Measurements from ENCODE around the gene SASH1.

The SASH1 gene

DNA sequence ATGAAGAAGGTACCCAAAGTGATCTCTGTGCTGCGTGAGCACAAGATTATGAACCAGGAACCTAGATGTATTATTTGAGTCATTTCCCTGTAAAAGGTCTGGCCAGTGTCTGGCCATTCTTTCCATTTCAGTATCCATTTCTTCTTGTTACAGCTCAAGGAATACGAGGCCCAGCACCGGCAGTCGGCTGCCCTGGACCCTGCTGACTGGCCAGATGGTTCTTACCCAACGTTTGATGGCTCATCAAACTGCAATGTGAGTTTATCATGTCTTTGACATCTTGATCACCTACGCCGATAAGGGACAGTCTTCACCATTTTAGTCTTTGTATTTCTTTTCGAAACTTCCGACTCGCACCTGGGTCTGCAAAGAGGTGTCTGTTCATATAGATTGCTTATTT, 144.8 kb downstream of the SASH1 start:
- in situ Hi-C loops (cut with HindIII; ENCODE audit: low sequenced_read_pairs), result no loop called here

DNA sequence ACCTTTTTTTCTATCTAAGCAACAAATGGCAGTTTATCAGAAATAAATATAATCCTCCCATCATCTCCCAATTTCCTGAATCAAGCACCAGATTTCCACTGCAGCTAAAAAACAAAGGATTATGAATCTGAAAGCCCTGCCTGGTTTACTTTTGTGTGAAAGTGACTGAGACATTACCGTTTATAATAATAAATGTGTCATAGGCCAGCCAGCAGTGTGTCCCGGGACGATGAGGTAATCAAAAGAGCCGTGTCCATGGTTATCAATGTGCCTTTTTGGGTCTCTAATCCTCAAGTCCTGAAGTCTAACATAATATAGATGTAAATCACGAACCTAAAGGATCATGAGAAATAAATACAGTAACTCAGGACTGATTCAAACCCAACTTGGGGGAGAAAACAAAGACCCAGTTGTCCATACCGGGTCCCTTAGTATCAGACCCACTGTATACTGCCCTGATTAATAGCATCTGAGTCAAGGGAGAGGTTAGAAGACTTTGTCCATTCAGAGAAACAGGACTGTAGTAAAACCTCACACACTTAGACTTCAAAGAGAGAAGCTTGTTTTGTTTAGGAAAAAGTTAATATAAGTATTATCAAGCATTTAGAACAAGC, 149.1 kb downstream of the SASH1 start:
- in situ Hi-C loops (cut with HindIII; ENCODE audit: low sequenced_read_pairs), result no loop called here

DNA sequence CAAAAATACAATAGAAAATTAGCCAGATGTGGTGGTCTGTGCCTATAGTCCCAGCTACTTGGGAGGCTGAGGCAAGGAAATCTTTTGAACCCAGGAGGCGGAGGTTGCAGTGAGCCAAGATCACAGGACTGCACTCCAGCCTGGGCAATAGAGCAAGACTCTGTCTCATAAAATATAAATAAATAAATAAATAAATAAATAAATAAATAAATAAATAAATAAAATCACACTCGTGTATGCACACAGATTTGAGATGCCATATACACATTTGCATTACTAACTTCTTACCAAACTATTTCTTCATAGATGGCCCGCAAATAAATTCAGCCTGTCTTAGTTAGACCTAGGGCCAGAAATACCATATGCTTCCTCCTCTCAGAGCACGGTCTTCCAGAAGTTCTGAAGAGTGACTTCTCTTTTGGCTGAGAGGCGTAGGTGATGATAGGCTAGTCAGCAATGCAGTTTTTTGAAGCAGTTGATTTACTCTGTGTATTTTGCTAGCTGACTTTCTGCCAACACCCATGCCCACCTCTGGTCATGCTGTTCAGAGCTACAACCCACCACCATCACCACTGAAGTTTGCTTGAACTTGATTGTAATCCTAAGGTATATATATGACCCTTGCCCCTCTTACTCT, 150.1 kb downstream of the SASH1 start:
- in situ Hi-C loops (cut with HindIII; ENCODE audit: low sequenced_read_pairs), result no loop called here

DNA sequence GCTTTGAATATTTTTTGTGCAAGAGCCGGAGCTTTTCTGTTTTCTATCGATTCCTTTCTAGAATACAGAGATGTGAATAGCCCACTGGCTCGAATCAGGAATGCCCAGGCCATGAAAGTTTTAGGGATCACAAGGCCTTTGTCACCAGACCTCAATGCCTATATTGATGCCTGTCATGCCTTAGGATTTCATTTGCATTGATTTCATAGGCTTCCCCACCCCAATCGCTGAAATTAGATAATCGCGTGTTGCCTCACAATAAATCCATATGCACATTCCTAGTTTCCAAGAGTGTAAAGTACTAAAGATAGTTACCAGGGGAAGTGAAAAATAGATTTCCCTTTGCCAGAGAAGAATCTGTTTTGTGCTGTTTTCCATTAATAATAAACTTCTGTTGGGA, 150.8 kb downstream of the SASH1 start:
- in situ Hi-C loops (cut with HindIII; ENCODE audit: low sequenced_read_pairs), result no loop called here

DNA sequence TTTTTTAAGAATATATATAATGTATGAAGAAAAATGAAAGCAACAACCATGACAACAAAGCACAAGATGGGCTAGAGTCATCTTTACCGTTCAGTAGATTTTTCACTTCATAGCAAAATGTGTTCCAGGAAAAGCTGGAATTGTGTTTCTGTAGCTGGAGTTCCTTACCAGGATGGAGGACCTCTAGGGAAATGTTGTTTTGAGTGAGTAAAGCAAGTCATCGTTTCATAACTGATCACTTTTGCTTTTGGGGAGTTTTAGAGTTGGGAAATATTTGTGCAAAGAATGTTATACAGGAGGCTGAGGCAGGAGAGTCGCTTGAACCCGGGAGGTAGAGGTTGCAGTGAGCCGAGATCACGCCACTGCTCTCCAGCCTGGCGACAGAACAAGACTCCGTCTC, 151.6 kb downstream of the SASH1 start:
- in situ Hi-C loops (cut with HindIII; ENCODE audit: low sequenced_read_pairs), result no loop called here

DNA sequence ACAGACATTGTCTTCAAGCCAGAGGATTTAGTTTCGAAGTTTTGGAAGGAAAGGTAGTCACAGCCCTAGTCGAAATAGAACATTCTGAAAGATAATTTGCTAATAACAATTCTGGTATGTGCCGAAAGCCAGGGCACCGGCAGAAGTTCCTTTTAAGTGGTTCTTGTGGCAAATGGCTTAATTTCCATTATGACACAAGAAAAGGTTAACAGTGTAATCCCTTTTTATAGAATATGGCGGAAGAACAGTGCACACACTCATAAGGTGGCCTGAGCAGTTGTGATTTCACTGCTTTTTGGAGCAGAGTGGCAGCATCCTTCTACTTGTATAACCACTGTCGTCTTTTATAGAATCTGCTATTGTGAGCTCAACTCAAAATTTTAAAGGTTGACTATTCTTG, 152.4 kb downstream of the SASH1 start:
- in situ Hi-C loops (cut with HindIII; ENCODE audit: low sequenced_read_pairs), result no loop called here

DNA sequence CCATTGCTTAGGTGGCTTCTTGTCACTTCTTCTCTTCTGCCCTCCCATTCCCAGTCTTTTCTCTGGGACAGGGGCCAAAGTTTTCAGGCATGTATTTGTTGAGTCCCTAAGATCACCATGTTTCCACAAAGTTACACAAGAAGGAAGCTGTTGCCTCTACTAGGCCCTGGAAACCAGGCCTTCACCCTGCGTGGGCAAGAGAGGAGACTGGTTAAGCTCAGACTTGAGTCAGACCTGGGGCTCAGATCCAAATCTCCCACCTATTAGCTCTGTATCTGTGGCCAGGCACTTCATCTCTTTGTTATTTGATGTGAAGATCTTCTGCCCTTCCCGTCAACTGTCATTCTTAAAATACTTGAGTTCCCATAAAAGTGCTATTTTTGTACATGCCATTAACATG, 154.6 kb downstream of the SASH1 start:
- in situ Hi-C loops (cut with HindIII; ENCODE audit: low sequenced_read_pairs), result no loop called here

DNA sequence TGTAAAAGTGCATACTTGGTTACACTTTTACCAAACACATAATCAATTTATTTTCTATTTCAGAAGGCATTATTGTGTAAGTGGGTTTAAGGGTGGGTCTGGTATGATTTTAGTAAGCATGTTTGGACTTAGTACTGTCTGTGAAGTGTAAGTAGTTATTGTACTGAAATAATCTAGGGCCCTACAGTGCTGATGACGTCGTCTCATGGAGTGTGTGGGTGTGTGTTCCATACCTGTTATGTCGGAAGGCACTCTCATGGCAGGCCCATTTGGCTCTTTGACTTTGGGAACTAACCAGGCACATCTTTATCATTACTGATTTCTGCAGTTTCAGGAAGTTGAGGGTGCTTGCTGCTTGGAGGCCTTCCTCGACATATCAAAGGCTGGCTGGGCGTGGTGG, 155.1 kb downstream of the SASH1 start:
- in situ Hi-C loops (cut with HindIII; ENCODE audit: low sequenced_read_pairs), result no loop called here

DNA sequence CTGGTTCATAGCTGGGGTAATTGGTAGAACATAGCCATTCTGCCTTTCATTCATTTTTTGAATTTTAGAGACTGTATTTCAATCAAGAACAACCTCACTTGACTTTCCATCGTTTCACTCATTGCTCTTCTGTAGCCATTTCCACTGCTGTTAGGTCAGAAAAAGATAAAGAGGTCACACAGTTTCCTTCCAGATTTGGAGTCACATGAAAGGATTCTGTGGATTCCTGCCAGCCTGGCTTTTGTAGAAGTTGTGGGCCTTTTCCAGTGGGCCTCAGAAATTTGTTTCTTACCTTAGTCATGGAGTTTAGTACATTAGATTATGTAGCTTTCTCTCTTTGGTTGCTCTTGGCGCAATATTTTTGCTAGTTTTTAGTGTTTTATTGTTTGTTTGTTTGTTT, 157.8 kb downstream of the SASH1 start:
- in situ Hi-C loops (cut with HindIII; ENCODE audit: low sequenced_read_pairs), result no loop called here

DNA sequence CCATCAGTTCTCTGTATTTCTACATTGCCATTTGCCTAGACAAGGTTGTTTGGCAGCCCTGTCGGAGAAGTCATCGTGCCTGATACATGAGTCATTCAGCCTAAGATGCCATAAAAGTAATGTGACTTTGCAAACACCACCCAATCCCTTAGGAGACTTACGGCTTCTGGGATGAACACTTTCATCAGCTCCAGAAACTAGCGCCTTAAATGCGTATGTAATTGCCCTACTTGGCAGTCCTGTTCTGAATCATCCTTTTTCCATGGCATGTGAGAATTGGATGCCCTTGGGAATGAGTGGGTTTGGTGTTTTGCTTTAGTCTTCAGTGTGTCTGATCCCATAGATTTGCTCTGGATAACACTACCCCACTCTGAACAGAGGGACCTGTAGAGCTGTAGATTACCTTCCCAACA, 158.5 kb downstream of the SASH1 start:
- in situ Hi-C loops (cut with HindIII; ENCODE audit: low sequenced_read_pairs), result no loop called here

DNA sequence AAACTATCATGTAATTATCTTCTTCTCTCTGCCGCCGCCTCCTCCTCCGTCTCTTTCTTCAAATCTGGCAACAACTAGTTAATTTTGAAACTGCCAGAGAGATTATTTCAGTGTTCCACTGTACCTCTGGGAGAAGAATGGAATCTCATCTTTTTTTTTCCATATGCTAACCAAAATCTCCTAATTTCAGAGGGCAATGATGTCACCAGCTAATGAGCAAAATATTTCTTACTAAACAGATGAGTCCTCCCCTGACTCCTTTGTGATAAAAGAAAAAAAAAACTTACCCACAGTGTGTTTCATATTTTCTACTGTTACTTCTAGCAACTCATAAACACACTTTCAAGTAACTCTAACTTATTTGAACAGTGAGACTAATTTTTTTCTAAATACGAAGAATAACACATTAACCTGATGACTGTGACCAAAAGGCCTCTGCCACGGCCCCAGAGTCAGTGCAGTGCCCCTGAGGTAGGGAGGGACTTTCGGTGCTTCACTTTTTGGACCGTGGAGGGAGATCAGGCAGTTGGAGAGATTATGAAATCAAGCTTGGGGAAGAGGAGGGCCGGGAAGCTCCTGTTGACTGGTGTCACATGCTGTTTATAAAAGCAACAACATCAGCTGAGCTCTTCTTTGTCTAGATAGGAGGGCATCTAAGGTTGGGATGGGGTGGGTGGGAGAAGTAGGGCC, 159.6 kb downstream of the SASH1 start:
- in situ Hi-C loops (cut with HindIII; ENCODE audit: low sequenced_read_pairs), result no loop called here

DNA sequence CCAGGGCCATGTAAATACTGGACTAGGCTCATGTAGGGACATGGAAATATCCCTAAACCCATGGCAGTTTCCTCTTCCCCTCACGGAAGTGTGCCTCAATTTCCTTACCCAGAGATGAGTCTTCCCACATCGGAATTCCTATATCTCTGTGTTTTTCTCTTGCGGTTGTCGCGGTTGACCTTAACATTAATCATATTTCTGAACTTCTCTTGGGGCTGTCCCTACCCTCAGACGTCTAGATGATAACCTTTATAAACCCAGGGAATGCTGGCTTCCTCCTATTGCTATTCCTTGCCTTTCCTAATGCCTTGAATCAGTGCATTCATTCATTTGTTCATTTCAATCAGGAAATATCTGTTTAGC, 160.1 kb downstream of the SASH1 start:
- in situ Hi-C loops (cut with HindIII; ENCODE audit: low sequenced_read_pairs), result no loop called here

DNA sequence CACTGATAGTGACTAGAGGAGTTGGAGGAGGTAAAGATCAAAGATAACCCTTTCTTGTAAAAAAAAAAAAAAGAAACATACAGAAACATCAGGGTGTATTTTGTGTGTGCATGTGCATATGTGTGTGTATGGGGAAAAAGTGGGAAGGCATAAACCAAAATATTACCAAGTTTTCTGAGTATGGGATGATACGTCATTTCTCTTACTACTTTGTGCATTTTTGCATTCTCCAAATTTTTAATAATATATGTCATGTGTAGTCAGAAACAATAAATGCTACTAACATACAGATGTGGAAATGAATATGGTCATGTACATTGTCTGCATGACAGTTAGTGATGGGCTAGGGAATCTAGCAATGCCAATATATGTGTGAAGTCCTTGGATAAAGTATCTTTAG, 161.1 kb downstream of the SASH1 start:
- in situ Hi-C loops (cut with HindIII; ENCODE audit: low sequenced_read_pairs), result no loop called here

DNA sequence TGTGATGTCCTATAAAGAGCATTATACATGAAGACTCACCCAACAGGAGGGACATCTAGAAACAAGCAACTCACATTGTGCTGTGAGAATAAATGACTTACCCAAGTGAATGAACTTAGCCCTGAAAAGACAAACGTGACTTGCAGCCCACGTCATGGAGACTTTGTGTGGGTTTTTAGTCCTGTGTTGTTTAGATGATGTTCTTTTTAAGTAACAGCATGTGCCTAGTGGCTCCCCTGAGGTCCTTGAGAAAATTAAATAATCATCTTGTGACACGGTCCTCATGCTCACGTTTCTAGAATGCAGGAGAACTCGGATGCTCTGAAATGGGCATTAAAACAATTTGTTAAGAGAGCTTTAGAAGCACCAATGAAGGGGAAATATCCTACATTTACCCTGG, 165.1 kb downstream of the SASH1 start:
- in situ Hi-C loops (cut with HindIII; ENCODE audit: low sequenced_read_pairs), result no loop called here

DNA sequence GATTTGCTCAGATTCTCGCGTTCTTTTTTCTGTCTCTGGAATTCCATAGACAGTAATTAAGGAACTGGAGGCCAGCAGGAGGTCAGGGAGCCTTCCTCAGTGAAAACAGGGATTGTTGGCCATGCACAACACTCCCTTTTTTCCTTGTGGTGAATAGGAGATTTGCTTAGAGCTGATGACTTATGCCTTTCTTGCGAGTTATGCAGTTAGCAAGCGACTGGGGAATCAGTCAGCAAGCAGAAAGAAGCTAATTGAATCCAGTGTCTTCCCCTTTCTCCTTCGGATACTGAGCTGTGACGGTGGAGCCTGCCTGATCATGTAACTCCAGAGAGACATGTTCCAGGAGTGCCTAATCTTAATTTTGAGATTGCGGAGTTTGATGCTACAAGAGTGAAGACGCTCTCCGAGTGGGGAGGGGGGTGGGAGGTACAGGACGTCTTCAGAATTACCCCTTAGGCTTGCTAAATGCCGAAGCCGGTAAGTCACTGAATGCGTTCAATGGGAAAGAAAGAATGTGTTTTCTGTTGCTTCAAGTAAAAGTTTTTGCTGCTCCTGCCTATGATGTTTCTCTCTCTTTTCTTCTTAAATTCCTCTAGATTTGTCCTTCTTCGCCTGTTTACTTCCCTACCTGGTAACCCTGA, 165.9 kb downstream of the SASH1 start:
- in situ Hi-C loops (cut with HindIII; ENCODE audit: low sequenced_read_pairs), result no loop called here

DNA sequence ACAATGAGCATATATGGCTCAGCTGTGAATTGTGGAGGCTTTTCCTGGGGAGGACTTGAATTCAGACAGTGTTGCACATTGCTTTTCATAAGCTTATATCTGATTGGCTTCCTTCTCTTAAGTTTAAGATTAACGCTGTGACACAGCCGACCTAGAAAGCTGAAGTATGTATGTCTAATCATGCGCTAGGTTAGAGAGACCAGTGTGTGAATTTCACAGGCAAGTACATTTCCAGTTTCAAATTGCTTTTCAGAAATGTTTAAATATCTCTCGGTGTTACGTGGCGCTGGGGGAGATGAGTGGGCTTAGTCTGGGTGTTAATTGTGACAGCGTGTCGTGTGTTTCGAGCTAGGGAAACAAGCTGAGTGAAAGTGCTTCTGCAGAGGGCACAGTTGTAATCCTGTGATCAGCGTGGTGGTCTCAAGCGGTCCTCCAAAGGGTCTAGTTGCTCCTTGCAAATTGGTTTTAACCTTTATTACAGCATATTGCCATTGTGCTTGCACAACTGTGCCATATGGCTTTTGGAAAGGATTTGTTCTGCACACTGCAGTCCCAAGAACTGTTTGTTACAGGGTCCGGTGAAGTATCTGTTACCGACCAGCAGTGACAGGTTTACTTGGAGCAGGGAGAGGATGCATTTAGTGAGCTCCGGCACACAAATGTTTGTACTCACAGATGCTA, 166.6 kb downstream of the SASH1 start:
- in situ Hi-C loops (cut with HindIII; ENCODE audit: low sequenced_read_pairs), result no loop called here

DNA sequence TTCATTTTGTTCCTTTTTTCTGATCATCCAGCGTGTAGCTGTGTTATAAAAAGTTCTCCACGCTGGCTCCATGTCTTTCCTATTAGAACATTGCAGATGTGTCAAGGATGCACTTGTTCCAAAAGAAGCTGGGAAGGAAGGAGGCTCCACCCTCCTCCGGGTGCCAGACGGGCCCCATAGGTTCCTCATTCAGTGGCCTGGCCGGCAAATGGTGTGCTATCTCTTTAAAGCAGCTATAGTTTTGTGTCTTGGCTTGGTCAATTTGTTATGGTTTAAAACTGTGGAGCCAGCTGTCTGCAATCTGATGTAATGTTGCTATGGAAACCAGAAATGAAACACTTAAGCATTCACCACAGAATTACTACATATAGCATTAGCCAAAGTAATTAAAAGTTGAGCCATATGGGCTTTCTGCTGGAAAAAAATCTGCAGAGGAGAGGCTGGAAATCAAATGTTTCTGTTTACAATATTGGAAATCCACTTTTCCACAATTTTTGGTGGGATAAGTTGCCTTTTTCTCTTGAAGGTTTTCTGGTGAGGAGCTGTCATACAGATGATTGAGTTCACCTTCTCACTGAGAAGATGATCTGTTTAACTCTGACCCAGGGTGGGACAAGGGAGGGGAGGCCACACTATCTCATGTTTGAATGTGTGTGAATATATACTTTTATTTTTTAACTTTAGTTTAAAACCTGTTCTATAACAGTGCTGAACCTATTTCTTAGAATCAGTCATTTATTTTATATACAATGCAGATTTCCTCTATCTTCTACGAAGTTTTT, 167.4 kb downstream of the SASH1 start:
- in situ Hi-C loops (cut with HindIII; ENCODE audit: low sequenced_read_pairs), result no loop called here

DNA sequence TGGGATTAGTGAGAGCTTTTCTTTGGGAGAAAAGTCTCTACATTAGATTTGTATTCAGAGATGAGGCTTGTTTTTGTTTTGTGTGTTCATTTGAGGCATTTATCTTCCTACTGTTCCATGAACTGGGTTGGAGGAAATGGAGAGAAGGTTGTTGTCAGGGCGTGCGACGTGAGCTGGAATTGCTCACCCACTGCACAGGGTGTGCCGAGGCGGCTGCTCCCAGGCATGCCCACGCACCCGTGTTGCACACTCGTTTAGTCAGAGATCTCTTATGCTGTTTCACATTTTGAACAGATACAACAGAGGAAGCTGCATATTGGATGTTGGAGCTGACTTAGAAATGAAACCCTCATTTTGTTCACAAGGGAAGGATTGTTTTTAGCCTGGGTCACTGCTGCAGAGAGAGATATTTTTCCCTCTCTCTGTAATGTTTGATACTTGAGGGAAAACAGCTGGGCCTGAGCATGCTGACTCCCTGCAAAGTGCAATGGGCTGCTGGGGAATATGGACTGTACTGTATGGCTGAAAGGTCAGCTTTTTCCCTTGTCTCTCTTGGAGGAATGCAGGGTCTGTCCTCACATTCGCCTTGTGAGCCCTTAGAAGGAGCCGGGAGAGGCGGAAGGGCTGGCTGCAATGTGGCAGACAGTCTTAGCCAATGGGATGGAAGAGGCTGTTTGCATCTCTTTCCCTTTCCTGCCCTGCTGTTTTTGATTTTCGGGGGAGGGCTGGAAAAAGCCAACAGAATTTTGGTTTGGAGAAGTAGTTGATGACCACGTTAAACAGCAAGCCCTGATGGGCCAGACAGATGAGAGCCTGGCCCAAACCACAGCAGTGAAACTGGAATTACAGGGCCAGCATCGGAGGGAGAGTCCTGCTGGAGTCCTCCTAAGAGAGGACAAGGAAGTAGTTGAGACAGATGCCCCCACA, 170.8 kb downstream of the SASH1 start:
- in situ Hi-C loops (cut with HindIII; ENCODE audit: low sequenced_read_pairs), result no loop called here

DNA sequence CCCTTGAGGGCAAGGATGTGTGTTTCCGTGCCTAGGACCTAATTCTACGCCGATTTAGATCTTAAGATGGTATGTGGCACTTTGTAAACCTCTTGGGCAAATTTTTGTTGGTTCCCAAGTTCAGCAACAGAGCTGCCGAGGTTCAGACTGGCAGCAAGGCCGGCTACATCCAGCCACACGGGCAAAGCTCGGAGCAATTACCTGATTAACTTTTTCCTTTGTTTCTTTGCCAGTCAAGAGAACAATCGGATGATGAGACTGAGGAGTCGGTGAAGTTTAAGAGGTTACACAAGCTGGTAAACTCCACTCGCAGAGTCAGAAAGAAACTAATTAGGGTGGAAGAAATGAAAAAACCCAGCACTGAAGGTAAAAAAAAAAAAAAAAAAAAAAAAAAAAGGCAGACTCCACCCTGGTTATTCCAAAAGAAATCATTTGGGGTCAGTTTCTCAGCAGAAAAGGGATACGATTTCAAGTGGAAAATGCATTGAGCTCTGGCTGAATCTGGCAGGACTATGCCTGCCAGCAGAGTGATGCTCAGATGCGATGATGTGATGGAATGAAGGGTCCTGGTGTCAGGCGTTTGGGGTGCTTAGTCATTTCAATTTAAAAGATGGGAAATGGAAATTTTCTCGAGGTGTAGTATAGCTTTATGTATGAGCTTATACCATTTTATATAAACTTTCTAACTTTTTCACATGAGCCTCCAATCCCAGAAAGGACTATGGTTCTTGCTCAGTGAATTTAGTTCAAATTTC, 171.6 kb downstream of the SASH1 start:
- in situ Hi-C loops (cut with HindIII; ENCODE audit: low sequenced_read_pairs), result no loop called here
